Right lung (tissue), 5 donors: ENCODE results near the gene UBL4A. TPM values are rescaled to one million over a fixed set of nuclear protein-coding genes. Genes with fewer than 3 reads are reported as not detected.

Source experiments
- DNase-seq, 2 donors: peaks; one replicate each; pipeline ENCODE4 v3.0.0-alpha.2; 2013
- polyA plus RNA-seq, 5 donors: library from polyadenylated mRNA; unstranded; fragments of 120-200 nt; gene quantifications; one replicate each; pipeline versions ENCODE4 v1.2.1 to v1.2.3, GENCODE V29; 2013; ENCODE audit warnings: inconsistent platforms in 1 of 5, low replicate concordance in 1 of 5; ENCODE audit not compliant: insufficient read length in 5 of 5, insufficient read depth in 1 of 5

UBL4A gene
- polyA plus RNA-seq, 5 donors: 22.6 to 38.0 (median 28.8) TPM

DNA sequence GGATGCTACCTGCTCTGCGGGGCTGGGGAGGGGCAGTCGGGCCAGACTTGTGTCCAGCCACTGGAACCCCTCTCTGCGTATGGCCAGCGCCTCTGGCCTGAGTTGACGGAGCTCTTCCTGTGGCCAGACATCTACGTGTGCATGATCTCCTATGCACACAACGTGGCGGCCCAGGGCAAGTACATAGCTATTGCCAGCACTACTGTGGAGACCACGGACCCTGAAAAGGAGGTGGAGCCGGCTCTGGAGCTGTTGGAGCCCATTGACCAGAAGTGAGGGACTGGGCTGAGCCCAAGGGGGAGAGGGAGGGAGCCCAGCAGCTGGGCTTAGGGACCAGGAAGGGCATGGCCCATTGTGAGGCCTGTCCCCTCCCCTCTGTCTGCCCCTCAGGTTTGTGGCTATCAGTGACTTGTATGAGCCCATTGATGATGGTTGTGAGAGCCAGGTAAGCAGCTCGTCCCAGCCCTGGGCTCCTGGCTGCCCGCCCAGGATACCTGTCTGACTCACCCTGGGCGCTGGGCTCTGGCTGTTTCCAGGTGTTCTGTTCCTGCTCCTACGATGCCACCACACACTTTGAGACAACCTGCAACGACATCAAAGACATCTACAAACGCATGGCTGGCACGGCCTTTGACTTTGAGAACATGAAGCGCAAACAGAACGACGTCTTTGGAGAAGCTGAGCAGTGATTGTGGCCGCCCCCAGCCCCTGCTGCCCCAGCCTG is 44.3 kb downstream of the UBL4A start:
- DNase-seq: no peak

DNA sequence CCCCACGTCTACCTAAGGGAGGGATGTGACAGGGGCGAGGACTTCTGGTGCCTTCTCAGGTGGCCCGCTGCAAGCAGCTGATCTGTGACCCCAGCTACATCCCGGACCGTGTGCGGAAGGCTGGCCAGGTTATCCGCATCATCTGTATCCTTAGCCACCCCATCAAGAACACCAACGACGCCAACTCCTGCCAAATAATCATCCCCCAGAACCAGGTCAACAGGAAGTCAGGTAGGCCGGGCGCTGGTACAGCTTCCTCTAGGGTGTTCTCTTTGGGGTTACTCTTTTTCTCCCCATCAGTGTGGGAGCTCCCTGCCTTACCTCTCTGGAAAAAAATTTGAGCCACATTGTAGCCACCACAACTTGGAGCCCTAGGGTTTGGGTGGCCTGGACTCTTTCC is 44.9 kb downstream of the UBL4A start:
- DNase-seq: no peak

DNA sequence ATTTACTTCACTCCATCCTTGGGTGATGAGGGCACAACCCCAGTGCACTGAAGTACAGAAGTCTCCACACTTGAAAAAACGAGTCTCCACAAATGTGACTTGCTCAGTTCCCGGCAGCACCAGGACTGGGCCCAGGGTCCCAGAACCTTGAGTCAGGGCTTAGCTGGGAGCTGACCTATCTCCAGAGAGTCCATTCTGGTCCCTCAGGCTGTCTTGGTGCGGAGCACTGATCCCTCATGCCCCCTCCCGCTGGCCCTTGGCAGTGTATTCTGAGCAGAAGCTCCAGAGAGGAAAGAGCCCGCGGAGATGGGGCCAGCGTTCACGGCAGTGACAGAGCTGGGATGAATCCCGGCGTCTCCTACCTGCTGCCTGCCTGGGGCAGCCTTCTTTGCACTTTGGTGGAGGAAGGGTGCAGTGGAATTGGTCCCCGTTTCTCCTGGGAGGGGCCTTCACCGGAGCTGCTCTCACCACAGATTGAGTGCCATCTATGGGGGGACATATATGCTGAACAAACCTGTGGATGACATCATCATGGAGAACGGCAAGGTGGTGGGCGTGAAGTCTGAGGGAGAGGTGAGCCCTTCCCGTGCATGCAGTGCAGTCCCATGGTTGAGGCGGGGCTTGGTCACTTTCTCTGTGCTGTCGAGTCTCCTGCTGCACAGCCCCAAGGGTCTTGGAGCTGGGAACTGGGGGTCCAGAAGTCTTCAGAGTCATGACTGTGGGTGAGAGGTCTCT is 45.6 kb downstream of the UBL4A start:
- DNase-seq: no peak

DNA sequence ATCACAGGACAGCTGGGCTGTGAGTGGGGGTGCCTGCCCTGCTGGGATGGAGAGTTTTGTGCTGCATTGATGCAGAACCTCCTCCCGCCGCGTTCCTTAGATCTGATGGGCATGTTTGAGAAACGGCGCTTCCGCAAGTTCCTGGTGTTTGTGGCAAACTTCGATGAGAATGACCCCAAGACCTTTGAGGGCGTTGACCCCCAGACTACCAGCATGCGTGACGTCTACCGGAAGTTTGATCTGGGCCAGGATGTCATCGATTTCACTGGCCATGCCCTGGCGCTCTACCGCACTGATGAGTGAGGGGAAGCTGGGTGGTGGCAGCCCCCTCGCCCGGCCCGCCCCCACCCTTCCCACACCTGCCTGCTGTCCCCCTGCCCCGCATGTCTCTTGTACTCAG is 46.6 kb downstream of the UBL4A start:
- DNase-seq: no peak

DNA sequence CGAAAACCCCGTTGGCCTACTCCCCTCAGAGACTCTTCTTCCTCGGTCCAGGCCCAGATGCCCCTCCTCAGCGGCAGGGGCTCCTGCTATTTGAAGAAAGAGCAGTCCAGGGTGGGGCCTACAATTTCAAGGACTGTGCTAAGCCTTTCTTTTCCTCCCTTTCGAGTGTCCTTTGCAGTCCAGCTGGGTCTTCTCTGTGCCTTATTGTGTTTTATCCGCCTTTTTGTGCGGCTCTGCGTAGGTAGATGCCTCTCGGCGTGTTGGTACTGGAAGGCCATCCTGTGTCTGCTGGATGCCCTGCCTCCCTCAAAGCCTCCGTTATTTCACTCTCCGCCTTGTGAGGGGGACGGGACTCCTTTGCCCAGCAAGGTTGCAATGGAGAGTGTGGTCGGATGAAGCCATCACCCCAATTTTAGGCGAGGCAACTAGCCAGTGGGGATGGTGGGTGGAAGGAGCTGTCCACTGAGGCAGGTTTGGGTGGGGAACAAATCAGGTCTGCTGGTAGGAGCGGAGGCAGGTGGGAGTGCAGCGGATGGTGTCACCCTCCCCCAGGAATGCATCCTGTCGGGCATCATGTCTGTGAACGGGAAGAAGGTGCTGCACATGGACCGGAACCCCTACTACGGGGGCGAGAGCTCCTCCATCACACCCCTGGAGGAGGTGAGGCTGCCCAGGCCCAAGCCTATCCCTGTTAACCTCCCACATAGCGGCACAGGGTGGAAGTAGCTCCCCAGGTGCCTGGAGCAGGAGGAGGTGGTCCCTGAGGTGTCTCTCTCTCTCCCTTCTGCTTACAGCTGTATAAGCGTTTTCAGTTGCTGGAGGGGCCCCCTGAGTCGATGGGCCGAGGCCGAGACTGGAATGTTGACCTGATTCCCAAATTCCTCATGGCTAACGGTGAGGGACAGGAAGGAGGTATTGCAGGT is 48.2 kb downstream of the UBL4A start:
- DNase-seq: no peak

DNA sequence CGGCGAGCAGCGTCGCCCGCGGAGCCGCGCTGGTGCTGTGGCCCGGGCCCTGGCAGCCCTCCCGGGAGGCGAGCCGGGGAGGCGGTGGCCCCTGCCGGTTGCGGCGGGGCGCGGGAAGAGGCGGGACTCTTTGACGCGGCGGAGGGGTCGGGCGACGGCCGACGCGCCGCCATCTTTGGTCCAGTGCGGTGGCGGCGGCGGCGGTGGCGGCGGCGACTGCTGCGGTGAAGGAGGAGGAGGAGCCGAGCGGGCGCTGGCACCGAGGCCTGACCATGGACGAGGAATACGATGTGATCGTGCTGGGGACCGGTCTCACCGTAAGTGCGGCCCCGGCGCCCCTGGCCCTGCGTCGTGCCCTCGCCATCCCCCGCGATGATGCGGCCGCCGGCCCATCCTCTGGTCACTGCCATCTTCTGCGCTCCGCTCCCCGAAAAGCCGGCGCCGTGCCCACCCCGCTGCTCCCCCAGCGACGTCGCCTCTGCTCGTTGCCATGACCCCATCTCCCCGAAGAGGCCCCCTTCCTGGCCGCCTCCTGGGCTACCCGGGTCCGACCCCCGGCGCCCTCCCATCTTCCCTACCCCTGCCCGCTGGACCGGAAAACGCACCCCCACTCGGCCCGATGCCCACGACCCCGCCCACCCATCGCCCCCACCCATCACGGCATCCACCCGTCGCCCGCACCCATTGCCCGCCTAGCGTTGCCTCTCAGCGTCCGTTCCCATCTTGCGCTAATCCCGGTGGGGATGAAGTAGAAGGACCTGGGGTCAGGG is 49.2 kb downstream of the UBL4A start, which contains the start of gene GDI1:
Gene GDI1 (plus strand): TSS at position 172 of the 770 bp plus-strand sequence. CDS start 101 bp downstream, at position 273.
- peak in 1 of 2 donors; percentile 21 for DNase-seq

DNA sequence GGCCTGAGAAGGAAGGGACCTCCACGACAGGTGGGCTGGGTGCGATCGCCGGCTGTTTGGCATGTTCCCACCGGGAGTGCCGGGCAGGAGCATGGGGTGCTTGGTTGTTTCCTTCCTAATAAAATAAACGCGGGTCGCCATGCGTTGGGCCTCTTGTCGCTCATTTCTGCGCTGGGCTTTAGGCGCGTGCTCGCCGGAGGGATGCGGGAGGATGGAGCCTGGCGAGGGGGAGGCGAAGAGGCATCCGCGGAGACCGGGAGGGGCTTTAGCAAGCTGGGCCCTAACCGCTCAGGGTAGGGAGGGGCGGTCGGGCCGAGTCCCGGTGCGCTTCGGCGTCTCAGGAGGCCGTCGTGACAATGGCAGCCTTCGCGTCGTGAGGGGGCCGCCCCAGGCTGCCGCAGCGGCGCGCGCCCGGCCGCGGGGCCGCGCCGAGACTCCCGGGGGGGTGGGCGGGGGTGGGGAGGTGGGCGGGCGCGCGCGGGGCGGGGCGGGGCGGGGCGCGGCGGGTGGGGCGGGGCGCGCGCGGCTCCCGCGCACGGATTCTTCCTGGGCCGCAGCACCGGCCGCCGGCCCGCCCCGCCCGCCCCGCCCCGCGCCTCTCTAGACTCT is 49.9 kb downstream of the UBL4A start:
- DNase-seq: peak in 1 of 2 donors; percentile 29

DNA sequence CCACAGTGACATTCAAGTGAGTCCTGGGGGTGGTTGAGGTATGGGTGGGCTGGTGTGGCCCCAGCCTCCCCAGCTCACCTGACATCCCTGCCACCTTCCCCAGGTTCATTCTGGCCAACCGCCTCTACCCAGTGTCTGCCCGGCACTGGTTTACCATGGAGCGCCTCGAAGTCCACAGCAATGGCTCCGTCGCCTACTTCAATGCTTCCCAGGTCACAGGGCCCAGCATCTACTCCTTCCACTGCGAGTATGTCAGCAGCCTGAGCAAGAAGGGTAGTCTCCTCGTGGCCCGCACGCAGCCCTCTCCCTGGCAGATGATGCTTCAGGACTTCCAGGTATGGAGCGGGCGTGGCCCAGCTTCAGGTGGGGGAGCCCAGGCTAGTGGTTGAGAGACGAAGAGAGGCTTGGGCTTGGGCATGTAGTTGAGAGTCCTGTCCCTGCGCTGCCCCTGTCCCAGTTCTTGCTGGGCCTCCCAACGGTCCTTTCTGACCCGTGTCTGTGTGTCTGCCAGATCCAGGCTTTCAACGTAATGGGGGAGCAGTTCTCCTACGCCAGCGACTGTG is 51.2 kb downstream of the UBL4A start:
- no peak for DNase-seq

DNA sequence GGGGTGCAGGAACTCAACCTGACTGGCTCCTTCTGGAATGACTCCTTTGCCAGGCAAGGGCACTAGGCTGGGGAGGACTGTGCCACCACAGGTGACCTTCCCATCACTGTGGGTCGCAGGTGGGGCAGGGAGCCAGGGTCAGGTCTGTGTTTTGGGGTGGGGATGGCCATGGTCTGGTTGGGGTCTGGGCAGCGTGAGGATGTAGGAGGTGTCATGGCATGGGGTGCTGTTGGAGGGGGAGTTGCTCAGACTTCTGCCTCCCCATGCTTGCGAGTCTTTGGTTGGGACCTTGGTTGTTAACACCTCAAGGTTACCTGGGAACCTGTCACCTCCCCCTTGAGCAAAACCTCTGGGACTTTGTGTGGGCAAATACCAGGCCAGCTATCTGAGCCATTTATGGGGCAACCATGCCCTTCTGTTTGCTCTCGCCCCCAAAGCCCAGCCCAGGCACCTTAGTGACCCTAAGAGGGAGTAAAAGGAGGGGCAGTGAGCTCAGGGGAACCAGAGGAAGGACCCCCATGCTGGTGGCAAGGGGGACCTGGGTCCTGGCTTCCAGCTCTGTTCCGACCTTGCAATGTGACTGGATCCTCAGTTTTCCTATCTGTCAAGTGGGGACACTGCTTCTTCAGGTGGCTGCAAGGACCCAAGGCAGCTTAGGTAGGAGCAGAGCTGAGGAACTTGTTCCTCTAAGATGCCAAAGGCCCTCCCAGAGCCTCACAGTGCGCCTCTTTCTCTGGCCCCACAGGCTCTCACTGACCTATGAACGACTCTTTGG is 51.8 kb downstream of the UBL4A start:
- DNase-seq: no peak

Other genes with a start within 250 kb of the UBL4A start
- not detected for gene OPN1MW3, start 229.0 kb downstream of the UBL4A start, polyA plus RNA-seq
- gene TEX28, start 191.5 kb downstream of the UBL4A start, polyA plus RNA-seq: not detected
- gene TKTL1, start 190.8 kb downstream of the UBL4A start, polyA plus RNA-seq: under 1 TPM; 0.28 to 0.37 (median 0.30) TPM
- 100 to 1,000 TPM; 349 to 757 (median 422) TPM for gene FLNA, start 112.0 kb downstream of the UBL4A start, polyA plus RNA-seq
- 10 to 100 TPM; 52.8 to 84.2 (median 63.9) TPM for gene EMD, start 107.3 kb downstream of the UBL4A start, polyA plus RNA-seq
- 1,000 to 10,000 TPM; 4,389 to 5,989 (median 4,777) TPM for gene RPL10, start 88.2 kb downstream of the UBL4A start, polyA plus RNA-seq
- gene DNASE1L1, start 77.4 kb downstream of the UBL4A start, polyA plus RNA-seq: 10 to 100 TPM in 4 of 5 donors, 1 to 10 TPM in 1; 9.3 to 12.4 (median 10.5) TPM
- 10 to 100 TPM; 31.1 to 44.8 (median 37.6) TPM for gene TAFAZZIN, start 75.1 kb downstream of the UBL4A start, polyA plus RNA-seq
- 100 to 1,000 TPM in 2 of 5 donors, 10 to 100 TPM in 3; 79.5 to 109 (median 96.3) TPM for gene ATP6AP1, start 57.9 kb downstream of the UBL4A start, polyA plus RNA-seq
- gene GDI1, start 49.5 kb downstream of the UBL4A start, polyA plus RNA-seq: 100 to 1,000 TPM; 108 to 164 (median 142) TPM
- 10 to 100 TPM; 37.0 to 58.6 (median 48.1) TPM for gene FAM50A, start 42.5 kb downstream of the UBL4A start, polyA plus RNA-seq
- gene PLXNA3, start 28.3 kb downstream of the UBL4A start, polyA plus RNA-seq: 10 to 100 TPM; 54.4 to 79.2 (median 63.2) TPM
- 10 to 100 TPM; 12.4 to 33.4 (median 17.1) TPM for gene LAGE3, start 7.3 kb downstream of the UBL4A start, polyA plus RNA-seq
- 10 to 100 TPM; 13.6 to 24.7 (median 16.8) TPM for gene SLC10A3, start 4.0 kb upstream of the UBL4A start, polyA plus RNA-seq
- 10 to 100 TPM; 24.9 to 49.3 (median 35.7) TPM for gene FAM3A, start 29.6 kb upstream of the UBL4A start, polyA plus RNA-seq
- 10 to 100 TPM; 30.3 to 49.3 (median 39.8) TPM for gene G6PD, start 60.2 kb upstream of the UBL4A start, polyA plus RNA-seq
- 10 to 100 TPM; 14.0 to 18.5 (median 16.7) TPM for gene IKBKG, start 61.0 kb upstream of the UBL4A start, polyA plus RNA-seq
- gene CTAG1A, start 98.5 kb upstream of the UBL4A start, polyA plus RNA-seq: not detected
- gene CTAG1B, start 132.7 kb upstream of the UBL4A start, polyA plus RNA-seq: not detected
- not detected for gene CTAG2, start 167.0 kb upstream of the UBL4A start, polyA plus RNA-seq